A673 (cell line): Measurements from ENCODE around the gene TESPA1.

Experiments used
- EZH2 ChIP-seq: fragments of 200-600 bp; sonication (generic); IDR thresholded peaks from 2 replicates; pipeline ENCODE4 v1.6.1; 2017; ENCODE audit warnings: borderline replicate concordance, low read depth, mild to moderate bottlenecking, mixed read lengths, antibody characterized with exemption, low read length; ENCODE audit not compliant: poor library complexity, severe bottlenecking
- TF ChIP-seq, protein P1 (sequence below): fragments of 300-800, 200-600 bp; sonication (generic); conservative IDR thresholded peaks from 2 replicates; pipeline ENCODE4 v1.5.1; 2017; ENCODE audit warnings: low read depth, mild to moderate bottlenecking, antibody characterized with exemption, low read length, moderate library complexity, mixed read lengths

DNA sequence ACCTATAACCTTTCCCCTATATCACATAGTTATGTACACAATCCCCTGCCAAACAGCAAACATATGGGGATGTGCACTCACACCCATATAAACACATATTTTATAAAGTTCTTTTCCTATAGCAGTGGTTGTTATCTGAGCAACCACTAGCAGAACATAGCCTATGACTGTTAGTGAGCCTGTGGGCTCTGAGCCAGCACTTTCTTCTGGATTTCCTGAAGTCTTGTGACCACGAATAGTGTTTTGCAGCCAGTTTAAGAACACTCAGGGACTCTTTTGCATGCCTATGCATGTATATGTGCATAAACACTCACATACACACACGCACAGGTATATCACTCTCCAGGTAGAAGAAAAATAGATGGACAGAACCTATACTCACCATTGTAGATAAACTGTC lies 17.1 kb downstream of the TESPA1 start:
- TF ChIP-seq, protein P1, sequence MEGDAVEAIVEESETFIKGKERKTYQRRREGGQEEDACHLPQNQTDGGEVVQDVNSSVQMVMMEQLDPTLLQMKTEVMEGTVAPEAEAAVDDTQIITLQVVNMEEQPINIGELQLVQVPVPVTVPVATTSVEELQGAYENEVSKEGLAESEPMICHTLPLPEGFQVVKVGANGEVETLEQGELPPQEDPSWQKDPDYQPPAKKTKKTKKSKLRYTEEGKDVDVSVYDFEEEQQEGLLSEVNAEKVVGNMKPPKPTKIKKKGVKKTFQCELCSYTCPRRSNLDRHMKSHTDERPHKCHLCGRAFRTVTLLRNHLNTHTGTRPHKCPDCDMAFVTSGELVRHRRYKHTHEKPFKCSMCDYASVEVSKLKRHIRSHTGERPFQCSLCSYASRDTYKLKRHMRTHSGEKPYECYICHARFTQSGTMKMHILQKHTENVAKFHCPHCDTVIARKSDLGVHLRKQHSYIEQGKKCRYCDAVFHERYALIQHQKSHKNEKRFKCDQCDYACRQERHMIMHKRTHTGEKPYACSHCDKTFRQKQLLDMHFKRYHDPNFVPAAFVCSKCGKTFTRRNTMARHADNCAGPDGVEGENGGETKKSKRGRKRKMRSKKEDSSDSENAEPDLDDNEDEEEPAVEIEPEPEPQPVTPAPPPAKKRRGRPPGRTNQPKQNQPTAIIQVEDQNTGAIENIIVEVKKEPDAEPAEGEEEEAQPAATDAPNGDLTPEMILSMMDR = no peak
- no peak for TF ChIP-seq EZH2
